ENCODE results near the gene GDI1. TPM values are rescaled to one million over a fixed set of nuclear protein-coding genes. Genes with fewer than 3 reads are reported as not detected.
A peak's percentile ranks its signal among the peaks of the same experiment; 100 is the strongest.
"Not testable (repeated sequence)": the region's sequence is repeated elsewhere in the genome, so short reads cannot be mapped to it uniquely, and the experiment has no call there.

Gene GDI1
- 231 and 328 TPM in 2 replicates for polyA plus RNA-seq (2014; cell fraction: cytosol; rRNA removed)
- polyA plus RNA-seq (2014; cell fraction: nucleus; rRNA removed): 407 and 542 TPM in 2 replicates

DNA sequence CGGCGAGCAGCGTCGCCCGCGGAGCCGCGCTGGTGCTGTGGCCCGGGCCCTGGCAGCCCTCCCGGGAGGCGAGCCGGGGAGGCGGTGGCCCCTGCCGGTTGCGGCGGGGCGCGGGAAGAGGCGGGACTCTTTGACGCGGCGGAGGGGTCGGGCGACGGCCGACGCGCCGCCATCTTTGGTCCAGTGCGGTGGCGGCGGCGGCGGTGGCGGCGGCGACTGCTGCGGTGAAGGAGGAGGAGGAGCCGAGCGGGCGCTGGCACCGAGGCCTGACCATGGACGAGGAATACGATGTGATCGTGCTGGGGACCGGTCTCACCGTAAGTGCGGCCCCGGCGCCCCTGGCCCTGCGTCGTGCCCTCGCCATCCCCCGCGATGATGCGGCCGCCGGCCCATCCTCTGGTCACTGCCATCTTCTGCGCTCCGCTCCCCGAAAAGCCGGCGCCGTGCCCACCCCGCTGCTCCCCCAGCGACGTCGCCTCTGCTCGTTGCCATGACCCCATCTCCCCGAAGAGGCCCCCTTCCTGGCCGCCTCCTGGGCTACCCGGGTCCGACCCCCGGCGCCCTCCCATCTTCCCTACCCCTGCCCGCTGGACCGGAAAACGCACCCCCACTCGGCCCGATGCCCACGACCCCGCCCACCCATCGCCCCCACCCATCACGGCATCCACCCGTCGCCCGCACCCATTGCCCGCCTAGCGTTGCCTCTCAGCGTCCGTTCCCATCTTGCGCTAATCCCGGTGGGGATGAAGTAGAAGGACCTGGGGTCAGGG, at the start of gene GDI1:
TSS of gene GDI1 (plus strand) at position 172 of the 770 bp plus-strand sequence. CDS start at position 273, 101 bp downstream.
- peak; percentile 55 for DNase-seq (ENCODE audit: low spot score)

DNA sequence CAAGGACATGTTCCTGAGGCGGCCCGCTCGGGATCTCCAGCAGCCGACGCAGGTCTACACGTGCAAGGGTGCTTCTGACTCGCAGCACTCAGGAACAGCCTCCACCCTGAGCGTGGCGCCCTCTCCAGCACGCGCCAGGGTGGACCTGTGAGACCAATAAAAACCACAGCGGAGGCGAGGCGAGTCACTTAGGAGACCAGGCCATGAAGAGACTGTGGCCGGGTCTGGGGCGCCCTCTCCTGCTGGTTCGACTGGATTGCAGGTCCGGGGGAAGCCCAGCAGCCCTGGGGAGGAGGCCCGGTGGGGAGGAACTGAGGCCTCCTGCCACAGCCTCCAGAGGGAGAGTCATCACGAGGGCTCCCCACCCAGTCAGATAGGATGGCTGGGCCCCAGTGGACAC, 48.9 kb upstream of the GDI1 start:
- not testable (repeated sequence) for DNase-seq (ENCODE audit: low spot score)

DNA sequence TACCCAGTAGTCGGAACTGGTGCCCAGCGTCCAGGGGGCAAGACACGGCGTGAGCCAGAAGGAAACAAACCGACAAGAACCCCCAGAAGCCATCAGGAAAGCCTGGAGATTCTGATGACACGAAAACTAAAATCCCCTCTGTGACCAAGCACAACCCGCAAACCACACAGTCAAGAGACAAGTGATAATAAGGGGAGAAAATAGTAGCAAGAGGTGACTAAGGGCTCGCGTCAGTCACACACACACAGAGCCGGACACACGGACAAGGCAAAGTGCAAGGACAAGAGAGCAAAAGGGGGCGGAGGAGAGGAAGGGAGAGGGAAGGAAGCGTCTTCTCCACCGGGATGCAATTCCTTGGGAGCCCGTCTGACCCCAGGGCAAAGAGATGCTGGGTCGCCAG, 48.3 kb upstream of the GDI1 start:
- DNase-seq (ENCODE audit: low spot score): not testable (repeated sequence)

DNA sequence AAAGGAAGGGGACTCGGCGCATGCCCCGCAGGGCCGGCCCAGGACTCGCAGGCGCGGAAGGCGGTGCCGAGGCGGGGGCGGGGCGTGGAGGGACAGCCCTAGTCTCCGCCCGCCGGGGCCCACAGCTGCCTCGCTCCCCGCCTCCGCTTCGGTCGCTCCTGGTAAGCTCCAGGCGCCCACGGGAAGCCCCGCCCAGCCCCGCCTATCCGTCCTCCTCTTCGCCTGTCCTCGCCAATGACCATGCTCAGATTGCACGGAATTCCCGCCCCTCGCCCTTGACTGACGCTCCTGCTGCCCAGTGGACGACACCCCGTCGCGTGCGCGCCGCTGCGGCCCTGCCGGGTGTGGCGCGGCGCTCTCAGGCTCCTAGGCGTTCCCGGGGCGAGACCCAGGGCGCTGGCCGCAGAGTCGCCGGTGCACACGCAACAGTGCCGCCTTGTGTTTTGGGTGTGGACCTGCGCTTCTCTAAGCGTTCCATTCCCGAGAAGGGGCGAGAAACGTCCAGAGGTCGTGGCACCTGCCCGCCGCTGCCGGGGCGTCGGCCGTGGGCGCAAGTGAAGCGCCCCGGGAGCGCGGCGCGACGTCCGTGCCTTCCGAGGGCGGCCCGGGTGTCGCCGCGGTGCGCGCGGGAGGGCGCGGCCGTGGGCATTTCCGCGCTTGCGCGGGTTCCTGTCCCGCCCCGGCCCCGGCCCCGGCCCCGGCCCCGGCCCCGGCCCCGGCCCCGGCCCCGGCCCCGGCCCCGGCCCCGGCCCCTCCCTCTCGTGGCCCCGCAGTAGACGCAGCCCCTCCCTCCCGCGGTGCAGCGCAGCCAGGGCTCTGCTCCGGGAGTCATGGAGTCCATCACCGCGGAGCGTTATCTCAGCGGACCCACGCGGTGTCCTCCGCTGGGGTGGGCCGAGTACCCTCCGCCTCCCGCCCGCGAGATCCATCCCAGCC, 46.9 kb upstream of the GDI1 start:
- DNase-seq (ENCODE audit: low spot score): not testable (repeated sequence)

DNA sequence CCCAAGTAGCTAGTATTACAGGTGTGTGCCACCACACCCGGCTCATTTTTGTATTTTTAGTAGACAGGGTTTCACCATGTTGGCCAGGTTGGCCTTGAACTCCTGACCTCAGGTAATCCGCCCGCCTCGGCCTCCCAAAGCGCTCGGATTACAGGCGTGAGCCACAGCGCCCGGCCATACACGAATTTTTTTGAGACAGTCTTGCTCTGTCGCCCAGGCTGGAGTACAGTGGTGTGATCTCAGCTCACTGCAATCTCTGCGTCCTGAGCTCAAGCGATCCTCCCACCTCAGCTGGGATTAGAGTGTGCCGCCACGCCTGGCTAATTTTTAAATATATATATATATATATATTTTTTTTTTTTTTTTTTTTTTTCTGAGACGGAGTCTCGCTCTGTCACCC, 40.6 kb upstream of the GDI1 start:
- DNase-seq (ENCODE audit: low spot score): not testable (repeated sequence)

DNA sequence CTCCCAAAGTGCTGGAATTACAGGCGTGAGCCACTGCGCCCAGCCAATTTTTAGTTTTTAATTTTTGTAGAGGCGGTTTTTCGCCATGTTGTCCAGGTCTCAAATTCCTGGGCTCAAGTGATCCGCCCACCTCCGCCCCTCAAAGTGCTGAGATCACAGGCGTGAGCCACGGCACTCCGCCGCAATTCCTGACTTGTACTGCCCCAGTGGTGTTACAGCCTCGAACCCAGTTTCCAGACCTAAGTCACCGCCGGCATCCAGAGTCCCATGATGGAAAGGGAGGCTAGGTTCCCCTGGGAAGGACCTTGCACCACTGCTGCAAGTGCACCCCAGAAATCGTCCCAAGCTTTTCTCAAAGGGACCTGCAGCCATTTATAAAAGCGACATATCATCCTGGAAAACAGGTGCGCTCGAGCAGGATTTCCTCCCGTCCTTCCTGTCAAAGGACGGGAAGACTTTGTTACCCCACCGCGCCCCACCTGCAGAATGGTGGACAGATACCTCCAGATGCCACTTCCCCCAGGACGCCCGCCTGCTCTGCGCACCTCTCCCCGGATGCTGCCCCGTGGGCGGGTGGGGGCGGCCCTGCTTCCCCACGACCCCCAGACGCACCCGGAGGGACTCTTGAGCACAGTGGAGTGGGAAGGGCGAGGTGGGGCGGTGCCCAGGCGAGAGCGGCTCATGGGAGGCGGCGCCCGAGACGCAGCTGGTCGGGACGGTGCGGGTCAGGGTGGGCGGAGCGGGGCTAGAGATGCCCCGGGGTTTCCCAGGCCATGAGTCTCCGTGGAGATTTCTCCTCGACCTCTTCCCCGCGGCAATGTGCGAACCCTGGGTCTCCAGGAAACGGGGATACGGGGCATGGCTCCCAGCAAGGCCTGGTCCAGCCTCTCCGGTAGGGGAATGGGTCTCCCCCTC, 39.7 kb upstream of the GDI1 start:
- peak; percentile 74 for DNase-seq (ENCODE audit: low spot score)

DNA sequence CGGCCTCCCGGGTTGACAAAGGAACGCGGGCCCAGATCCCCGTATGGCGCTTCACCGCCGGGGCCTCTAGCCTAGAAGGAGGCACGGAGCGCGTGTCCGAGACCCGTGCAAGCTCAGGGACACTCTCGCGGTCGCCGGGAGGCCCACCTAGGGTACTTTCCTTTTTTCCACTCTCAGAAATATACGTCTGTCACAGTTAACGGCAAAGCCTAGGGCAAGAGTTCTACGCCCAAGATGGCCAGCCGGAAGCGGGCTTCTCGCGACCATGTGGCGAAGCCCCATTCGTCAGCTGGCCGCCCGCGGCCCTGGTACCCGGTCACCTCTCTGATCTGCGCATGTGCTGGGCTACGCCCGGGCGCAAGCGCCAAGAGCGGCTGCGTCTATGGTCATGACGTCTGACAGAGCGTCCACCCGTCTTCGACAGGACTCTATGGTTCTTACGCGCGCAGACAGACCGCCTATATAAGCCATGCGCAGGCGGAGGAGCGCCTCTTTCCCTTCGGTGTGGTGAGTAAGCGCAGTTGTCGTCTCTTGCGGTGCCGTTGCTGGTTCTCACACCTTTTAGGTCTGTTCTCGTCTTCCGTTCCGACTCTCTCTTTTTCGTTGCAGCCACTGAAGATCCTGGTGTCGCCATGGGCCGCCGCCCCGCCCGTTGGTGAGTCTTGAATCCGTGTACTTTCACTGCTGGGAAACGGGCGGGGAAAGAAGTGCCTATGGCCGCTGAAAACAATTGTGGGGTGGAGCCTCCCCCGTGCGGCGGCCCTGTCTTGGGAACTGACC, 38.9 kb upstream of the GDI1 start, which contains the start of gene RPL10:
TSS of gene RPL10 (plus strand) at position 490 of the 780 bp plus-strand sequence. CDS start at position 633, 143 bp downstream.
- DNase-seq (ENCODE audit: low spot score): peak; percentile 97

DNA sequence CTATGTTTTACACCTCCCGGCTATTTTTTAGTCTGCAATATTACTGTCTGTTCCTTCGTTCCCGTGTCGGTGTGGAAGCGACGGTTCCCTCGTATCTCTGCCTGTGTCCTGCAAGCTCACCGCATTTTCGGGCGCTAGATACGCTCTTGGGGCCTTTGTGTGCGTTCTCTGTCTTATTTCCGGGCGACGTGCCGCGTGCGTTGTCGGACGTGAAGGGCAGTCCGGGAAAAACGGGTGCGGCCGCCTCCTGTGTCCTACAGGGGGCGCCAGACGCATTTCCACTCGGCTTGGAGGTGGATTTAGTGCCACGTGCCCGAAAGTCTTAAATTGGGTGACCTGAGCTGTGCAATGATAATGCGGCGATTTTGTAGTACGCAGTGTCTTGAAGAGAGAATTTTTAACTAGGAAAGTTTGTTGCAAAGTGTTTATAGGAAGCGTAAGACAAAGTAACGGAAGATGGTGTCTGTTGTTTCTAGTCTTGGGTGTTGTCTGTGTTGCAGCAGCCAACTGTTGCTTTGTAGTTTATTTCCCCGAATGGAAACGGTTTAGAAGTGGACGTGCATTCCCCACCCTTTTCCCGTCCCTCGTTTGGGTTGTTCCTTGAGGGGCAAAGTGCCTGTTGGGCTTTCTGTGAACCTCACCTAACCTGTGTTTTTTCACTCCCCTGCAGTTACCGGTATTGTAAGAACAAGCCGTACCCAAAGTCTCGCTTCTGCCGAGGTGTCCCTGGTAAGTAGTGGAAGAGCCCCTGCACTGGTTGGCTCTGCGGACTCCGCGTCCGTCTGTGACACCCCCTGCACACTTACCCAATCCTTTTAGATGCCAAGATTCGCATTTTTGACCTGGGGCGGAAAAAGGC, 38.1 kb upstream of the GDI1 start:
- DNase-seq (ENCODE audit: low spot score): peak; percentile 81

DNA sequence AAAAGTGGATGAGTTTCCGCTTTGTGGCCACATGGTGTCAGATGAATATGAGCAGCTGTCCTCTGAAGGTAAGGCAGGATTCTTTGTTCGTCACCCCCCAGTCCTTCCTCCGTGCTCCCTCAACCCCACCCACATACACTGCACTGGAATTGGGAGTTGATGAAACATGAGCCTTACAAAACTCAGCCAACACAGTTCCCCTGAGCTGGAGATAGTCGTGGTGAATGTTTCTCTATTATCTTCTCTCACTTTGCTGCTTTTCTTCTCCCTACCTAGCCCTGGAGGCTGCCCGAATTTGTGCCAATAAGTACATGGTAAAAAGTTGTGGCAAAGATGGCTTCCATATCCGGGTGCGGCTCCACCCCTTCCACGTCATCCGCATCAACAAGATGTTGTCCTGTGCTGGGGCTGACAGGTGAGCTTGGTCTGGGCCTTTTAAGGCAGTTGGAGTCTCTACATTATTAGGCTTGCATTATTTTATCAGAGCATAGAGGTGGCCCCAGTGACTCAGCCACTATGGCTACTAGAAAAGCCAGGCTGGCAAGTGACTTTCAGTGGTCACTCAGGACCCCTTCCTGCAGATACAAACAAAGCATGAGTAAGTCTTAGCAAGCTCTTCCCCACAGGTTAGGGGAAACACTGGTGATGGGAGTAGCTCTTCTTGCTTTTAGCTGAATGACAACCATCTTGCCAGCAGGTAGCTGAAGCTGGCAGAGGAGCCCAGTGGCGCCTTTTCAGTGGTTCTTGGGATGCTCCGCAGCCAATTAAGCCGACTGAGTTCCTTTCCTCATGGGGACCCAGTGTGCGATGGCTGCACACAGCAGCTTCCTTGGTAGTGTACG, 37.2 kb upstream of the GDI1 start:
- DNase-seq (ENCODE audit: low spot score): no peak

DNA sequence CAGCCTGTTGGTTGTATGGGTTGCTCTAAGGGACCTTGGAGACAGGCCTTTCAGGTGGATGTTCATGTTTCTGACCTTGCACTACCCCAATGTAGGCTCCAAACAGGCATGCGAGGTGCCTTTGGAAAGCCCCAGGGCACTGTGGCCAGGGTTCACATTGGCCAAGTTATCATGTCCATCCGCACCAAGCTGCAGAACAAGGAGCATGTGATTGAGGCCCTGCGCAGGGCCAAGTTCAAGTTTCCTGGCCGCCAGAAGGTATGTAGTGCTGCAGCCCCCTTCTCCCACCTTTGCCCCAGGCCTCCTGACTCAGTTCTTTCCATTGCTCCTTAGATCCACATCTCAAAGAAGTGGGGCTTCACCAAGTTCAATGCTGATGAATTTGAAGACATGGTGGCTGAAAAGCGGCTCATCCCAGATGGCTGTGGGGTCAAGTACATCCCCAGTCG, 36.6 kb upstream of the GDI1 start:
- not testable (repeated sequence) for DNase-seq (ENCODE audit: low spot score)

DNA sequence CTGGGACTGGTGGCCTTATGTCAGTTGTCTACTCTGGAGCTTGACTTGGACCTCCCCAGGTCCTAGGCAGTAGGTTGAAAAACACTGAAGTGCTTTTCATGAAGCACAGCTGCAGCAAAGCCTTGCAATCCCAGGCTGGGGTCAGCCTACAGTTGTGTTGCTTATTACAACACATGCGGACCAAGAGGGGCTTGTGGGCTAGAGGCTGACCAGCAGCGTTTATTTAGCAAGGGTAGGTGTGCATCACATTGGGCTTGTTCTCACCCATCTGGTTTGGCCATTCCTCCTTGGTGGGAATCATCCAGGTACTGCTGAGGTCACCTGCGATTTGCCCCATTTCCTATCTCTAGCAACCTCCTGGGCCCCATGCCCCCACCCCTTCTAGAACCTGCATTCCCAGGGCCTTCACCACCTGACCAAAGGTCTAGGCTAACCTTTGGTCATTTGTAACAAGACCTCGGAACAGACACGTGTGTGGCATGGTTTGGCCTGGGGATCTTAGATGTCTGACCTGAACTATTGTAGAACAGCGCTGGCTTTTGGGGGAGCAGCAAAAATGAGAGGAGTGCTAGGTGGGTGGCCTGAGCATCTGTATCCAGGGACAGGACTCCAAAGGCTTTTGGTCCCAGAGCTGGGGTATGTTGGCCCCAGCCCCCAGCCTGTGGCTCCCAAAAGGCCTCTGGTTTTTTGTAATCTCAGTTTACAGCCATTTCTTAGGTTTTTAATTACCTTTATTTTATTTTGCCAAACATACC, 35.7 kb upstream of the GDI1 start:
- no peak for DNase-seq (ENCODE audit: low spot score)

DNA sequence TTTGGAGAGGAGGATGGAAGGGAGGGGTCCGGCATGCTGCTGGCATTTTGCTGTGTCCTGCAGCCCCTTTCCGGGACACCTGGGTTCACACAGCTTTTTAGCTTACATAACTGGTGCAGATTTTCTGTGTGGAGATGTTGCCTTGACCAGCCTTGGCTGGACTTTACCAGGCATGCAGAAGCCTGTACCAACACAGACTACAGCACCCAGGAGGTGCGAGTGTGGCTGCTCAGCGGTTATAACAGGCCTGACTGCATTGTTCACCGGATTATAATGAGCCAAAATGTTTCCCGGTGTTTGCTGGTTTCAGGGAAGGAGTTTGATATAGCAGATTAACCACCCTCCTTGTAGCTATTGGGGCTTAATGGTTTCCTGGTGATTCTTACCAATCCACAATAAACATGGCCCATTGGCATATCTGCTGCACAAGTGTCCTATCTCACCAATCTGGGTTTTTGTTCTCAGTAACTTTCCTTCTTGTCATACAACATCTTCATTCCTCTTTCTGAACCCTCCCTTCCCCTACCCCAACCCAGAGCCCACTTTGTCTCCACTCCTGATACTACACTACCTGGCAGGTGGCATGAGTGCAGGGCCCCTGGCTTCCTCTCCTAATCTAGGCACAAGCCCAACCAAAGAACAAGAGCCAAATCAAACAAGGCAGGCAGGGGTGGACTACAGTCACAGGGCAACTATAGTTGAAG, 34.9 kb upstream of the GDI1 start:
- DNase-seq (ENCODE audit: low spot score): no peak

DNA sequence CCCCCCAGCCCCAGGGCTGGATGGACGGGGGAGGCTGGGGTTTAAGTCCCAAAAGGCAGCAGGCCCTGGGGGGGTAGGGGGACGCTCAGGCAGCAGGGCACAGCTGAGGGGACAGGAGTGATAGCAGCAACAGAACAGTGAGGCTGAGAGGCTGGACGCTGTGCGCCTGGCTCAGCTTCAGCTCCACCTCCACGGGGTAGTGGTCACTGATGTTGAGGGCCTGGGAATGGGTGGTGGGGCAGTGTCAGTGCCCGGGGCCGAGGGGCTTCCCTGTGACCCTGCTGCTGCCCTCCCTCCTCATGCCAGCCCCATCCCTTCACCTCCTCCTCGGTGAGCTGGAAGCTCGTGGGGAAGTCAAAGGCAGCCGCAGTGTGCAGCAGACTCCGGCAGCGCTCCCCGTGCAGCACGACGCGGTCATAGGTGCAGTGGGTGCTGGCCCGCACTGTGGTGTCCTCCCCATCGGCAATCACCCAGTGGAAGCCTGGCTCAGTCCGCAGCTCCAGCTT, 34.3 kb upstream of the GDI1 start:
- no peak for DNase-seq (ENCODE audit: low spot score)

DNA sequence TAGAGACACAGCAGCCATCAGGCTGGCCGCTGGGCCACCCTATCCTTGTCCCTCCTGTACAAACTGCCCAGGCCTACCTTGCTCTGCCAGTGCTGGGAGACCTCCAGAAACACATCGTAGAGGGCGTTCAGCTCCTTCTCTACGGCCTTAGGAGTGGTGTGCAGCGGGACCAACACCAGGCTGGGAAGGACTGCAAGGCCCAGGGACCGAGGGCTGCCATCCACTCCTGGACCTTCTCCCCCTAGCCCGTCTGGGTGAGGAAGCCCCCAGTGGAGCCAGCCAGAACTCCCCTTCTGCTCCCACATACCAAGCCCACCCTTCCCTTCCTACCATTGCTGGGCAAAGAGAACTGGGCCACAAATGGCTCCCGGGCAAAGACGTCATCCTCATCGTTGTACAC, 33.8 kb upstream of the GDI1 start:
- no peak for DNase-seq (ENCODE audit: low spot score)

DNA sequence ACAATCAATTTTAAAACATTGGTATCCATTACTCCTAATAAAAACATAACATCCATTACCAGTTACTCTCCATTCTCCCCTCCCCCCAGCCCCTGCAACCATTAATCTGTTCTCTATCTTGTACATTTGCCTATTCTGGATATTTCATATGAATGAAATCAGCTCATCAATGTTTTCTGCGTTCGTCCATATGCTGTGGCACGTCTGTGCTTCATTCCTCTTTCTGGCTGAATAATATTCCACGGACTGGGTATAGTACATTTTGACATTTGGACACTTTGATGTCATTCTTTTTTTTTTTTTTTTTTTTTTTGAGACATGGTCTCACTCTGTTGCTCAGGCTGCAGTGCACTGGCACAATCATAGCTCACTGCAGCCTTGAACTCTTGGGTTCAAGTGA, 33.1 kb upstream of the GDI1 start:
- no peak for DNase-seq (ENCODE audit: low spot score)

DNA sequence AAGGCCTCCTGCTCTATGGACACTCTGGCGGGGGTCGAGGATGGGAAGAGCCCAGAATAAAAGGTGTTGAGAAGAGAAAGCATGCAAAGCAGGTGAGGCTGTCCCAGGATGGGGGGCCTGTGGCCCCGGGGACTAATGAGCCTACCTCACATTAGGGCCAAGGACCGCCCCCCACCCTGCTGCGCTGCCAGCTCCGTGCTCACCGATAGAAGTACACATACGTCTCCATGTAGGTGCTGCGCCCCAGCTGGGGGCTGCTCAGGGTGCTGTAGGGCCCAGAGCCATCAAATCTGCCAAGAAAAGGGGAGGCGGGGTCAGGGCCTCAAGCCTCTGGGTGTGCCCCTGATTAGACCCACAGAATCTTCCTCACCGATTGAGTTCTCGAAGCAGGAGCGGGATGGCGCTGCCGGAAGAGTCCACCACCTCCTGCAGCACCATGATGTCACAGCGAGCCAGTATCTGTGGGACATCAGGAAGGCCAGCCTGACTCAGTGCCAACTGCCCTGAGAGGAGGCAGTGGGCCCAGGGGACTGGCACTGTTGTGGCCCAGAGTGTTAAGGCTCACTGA, 32.2 kb upstream of the GDI1 start:
- DNase-seq (ENCODE audit: low spot score): no peak
